Brain microvascular endothelial cell (primary cell): Measurements from ENCODE around the gene ACVR1B.

Source experiments
- DNase-seq: peaks from one replicate; pipeline ENCODE4 v3.0.0-alpha.2; 2020
- H3K27ac ChIP-seq: fragments of 250-450 bp; sonication (Bioruptor Pico); 2 replicates; pipeline ENCODE4 v1.5.1; 2020; ENCODE audit warnings: mild to moderate bottlenecking, moderate library complexity
- H3K27me3 ChIP-seq: fragments of 250-450 bp; sonication (Bioruptor Pico); replicated peaks from 2 replicates; pipeline ENCODE4 v1.5.1; 2020; ENCODE audit warnings: mild to moderate bottlenecking
- H3K36me3 ChIP-seq: fragments of 250-450 bp; sonication (Bioruptor Pico); replicated peaks from 2 replicates; pipeline ENCODE4 v1.5.1; 2020; ENCODE audit warnings: mild to moderate bottlenecking
- H3K4me3 ChIP-seq: 2 replicates; pipeline ENCODE4 v1.5.1; 2011; ENCODE audit warnings: low read depth, mild to moderate bottlenecking, control low read depth, low read length, moderate library complexity
- in situ Hi-C: cut with HindIII; loops from 2 replicates; pipeline ENCODE4 v1.10.0; 2017; ENCODE audit warnings: low sequenced_read_pairs, low pct_ligation_motif_present
- TF ChIP-seq, protein P1 (sequence below): IDR thresholded peaks from 2 replicates; pipeline ENCODE4 v1.5.1; 2011; ENCODE audit warnings: low read depth, mild to moderate bottlenecking, moderate library complexity, low read length, control low read depth, inconsistent platforms; ENCODE audit errors: missing control alignments

ACVR1B gene

DNA sequence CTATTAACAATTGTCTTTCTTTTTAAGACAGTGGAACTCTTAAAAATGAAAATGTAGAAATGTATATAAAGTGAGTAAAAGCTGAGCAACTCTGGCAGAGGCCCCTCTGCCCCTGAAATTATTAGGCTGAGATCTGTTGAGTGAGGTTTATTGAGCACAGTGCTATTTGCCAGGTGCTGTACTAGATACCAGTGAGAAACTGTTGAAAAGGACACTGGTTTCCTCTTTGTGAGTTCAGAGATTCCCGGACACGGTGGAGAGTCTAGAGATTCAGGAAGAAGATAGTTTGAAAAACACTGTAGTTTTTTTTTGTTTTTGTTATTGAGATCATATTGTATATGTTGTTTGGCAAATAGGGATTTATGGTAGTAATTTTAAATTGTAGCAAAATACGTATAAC is 11.2 kb downstream of the ACVR1B start:
- TF ChIP-seq, protein P1, sequence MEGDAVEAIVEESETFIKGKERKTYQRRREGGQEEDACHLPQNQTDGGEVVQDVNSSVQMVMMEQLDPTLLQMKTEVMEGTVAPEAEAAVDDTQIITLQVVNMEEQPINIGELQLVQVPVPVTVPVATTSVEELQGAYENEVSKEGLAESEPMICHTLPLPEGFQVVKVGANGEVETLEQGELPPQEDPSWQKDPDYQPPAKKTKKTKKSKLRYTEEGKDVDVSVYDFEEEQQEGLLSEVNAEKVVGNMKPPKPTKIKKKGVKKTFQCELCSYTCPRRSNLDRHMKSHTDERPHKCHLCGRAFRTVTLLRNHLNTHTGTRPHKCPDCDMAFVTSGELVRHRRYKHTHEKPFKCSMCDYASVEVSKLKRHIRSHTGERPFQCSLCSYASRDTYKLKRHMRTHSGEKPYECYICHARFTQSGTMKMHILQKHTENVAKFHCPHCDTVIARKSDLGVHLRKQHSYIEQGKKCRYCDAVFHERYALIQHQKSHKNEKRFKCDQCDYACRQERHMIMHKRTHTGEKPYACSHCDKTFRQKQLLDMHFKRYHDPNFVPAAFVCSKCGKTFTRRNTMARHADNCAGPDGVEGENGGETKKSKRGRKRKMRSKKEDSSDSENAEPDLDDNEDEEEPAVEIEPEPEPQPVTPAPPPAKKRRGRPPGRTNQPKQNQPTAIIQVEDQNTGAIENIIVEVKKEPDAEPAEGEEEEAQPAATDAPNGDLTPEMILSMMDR = no peak
- no peak for DNase-seq
- no peaks in the 10 kb centered on the region for H3K36me3 ChIP-seq
- no peaks in the 10 kb centered on the region for H3K27me3 ChIP-seq
- no peak overlapping the region for H3K27ac ChIP-seq
- no peak overlapping the region for H3K4me3 ChIP-seq
- in situ Hi-C loops = no loop called here

DNA sequence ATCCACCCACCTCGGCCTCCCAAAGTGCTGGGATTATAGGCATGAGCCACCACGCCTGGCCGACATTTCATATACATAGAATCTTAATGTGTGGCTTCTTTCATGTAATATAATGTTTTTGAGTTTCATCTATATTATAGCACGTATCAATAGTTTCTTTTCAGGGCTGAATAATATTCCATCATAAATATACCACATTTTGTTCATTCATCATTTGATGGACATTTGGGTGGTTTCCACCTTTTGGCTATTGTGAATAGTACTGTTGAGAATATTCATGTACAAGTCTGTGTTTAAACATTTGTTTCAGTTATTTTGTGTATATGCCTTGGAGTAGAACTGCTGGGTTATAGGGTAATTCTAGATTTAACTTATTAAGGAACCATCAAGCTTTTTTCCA is 12.0 kb downstream of the ACVR1B start:
- Histone ChIP-seq H3K27me3 (no peaks in the 10 kb centered on the region), H3K4me3 (no peak overlapping the region), H3K36me3 (no peaks in the 10 kb centered on the region), H3K27ac (no peak overlapping the region)
- in situ Hi-C loops = no loop called here
- DNase-seq = no peak
- TF ChIP-seq, protein P1 = no peak

DNA sequence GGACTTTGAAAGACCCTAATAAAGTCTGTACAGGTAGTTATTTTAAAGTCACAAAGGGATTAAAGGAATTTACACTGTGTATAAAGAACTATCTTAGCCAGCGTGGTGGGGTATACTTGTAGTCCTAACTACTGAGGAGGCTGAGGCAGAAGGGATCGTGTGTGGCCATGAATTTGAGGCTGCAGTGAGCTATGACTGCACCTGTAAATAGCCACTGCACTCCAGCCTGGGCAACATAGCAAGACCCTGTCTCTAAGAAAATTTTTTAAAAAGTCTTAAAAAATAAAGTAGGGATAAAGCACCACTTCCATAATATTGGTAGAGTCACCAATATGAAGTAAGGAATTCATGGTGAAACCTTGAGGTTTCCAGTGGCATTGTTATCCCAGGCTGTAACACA is 18.1 kb downstream of the ACVR1B start:
- H3K27me3 ChIP-seq = no peaks in the 10 kb centered on the region
- H3K27ac ChIP-seq = no peak overlapping the region
- in situ Hi-C loops = no loop called here
- no peak overlapping the region for H3K4me3 ChIP-seq
- TF ChIP-seq, protein P1 = no peak
- no peaks in the 10 kb centered on the region for H3K36me3 ChIP-seq
- no peak for DNase-seq

DNA sequence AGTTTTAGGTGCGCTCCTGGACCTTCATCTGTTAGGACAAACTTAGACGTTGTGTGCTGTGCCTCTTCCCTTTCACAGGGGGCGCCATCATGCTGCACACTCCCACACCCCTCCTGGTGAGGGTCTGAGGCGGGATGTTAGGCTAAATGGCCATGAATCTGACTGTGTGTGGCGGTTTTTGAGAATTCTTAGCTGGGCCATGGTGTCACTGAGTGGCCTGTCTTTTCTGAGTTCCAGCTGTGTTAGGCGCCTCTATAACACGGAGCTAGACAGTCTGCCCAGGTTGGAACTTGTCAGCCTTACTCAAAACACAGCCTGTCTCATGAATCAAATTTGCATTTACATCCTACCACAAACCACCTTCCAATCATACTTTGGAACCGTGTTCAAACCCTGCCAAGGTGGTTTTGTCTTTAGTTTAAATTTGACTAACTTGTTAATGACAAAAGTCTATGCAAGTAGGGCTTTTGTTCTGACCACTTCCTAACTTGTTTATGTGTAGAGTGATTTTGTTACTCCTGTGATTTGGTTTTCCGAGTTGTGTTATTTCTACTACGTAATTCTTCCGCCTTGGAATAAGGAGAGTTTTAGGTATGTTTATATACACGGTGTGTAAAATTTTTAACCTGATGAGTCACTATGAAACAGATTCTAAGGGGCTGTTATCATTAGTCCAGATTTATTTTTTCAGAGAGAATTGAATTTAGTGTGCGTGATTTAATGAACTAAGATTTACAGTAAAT is 19.6 kb downstream of the ACVR1B start:
- Histone ChIP-seq H3K4me3 (no peak overlapping the region), H3K27ac (peak overlapping the region; percentile 80), H3K27me3 (no peaks in the 10 kb centered on the region), H3K36me3 (peaks cover 6% of the 10 kb centered on the region)
- in situ Hi-C loops = no loop called here
- no peak for DNase-seq
- TF ChIP-seq, protein P1 = peak; percentile 88

DNA sequence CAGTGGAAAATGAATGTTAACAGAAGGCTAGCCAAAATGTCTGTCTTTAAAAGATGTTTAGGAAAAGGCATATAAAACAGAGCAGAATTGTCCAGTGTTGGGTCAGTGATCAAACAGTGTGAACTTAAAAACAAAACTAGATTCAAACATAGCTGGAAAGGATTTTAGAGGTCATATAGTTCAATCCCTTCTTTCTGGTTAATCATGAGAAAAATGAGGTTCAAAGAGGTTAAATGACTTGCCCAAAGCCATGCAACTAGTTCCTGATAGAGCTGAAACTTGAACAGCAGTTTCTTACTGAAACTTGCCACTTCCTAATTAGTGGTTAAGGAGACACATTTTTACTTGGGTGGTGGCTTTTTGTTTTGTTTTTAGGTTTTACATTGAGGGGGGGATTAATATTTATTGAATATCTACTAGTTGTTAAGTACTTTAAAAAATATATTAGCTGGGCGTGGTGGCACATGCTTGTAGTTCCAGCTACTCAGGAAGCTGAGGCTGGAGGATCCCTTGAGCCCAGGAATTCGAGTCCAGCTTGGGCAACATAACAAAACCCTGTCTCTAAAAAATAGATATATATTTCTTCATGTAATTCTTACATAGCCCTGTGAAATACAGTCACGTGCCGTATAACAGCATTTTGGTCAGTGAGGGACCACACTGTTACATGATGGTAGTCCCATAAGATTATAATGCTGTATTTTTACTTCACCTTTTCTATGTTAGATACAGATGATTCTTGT is 20.4 kb downstream of the ACVR1B start:
- Histone ChIP-seq H3K27ac (peak overlapping the region; percentile 80), H3K36me3 (peaks cover 9% of the 10 kb centered on the region), H3K27me3 (no peaks in the 10 kb centered on the region), H3K4me3 (no peak overlapping the region)
- in situ Hi-C loops = no loop called here
- no peak for DNase-seq
- TF ChIP-seq, protein P1 = no peak
